IPS-18a (cell line): ENCODE measurements around the gene HAP1.

Source experiments
- H3K27ac ChIP-seq: one replicate; pipeline ENCODE4 v1.5.1; 2013; ENCODE audit warnings: low read length
- H3K27me3 ChIP-seq: one replicate; pipeline ENCODE4 v1.6.1; 2013; ENCODE audit warnings: mild to moderate bottlenecking, low read length; ENCODE audit not compliant: control insufficient read depth, insufficient read depth
- H3K36me3 ChIP-seq: one replicate; pipeline ENCODE4 v1.6.1; 2013; ENCODE audit warnings: low read depth, low read length; ENCODE audit not compliant: control insufficient read depth
- H3K4me1 ChIP-seq: one replicate; pipeline ENCODE4 v1.6.1; 2013; ENCODE audit warnings: low read depth, low read length; ENCODE audit not compliant: control insufficient read depth
- H3K4me3 ChIP-seq: one replicate; pipeline ENCODE4 v1.5.1; 2013; ENCODE audit warnings: low read length
- H3K9ac ChIP-seq: one replicate; pipeline ENCODE4 v1.6.1; 2013; ENCODE audit warnings: mild to moderate bottlenecking, low read length, moderate library complexity
- H3K9me3 ChIP-seq: one replicate; pipeline ENCODE4 v1.6.1; 2013; ENCODE audit warnings: low read depth, low read length; ENCODE audit not compliant: control insufficient read depth

The HAP1 gene

GRCh38 chr17:41772586-41773189 is 38.2 kb upstream of the HAP1 start:
- Histone ChIP-seq H3K9me3 (no peaks in the 10 kb centered on the region), H3K36me3 (peaks cover 33% of the 10 kb centered on the region), H3K4me3 (no peak overlapping the region), H3K4me1 (peaks cover 34% of the 10 kb centered on the region), H3K9ac (no peak overlapping the region), H3K27me3 (no peaks in the 10 kb centered on the region), H3K27ac (no peak overlapping the region)

- no peaks in the 10 kb centered on the region for H3K27me3 ChIP-seq
- H3K27ac ChIP-seq = no peak overlapping the region
- H3K9me3 ChIP-seq = no peaks in the 10 kb centered on the region
- peaks cover 38% of the 10 kb centered on the region for H3K36me3 ChIP-seq
- H3K9ac ChIP-seq = no peak overlapping the region
- peaks cover 31% of the 10 kb centered on the region for H3K4me1 ChIP-seq
- H3K4me3 ChIP-seq = no peak overlapping the region
Measured at GRCh38 chr17:41772218-41772585, 37.8 kb upstream of the HAP1 start.

- no peaks in the 10 kb centered on the region for H3K9me3 ChIP-seq
- H3K27me3 ChIP-seq = no peaks in the 10 kb centered on the region
- no peak overlapping the region for H3K4me3 ChIP-seq
- peaks cover 29% of the 10 kb centered on the region for H3K4me1 ChIP-seq
- peaks cover 43% of the 10 kb centered on the region for H3K36me3 ChIP-seq
- H3K27ac ChIP-seq = no peak overlapping the region
- H3K9ac ChIP-seq = no peak overlapping the region
Measured at GRCh38 chr17:41771389-41772206, 37.2 kb upstream of the HAP1 start.

- Histone ChIP-seq H3K36me3 (peaks cover 54% of the 10 kb centered on the region), H3K9ac (no peak overlapping the region), H3K4me3 (no peak overlapping the region)
Measured at GRCh38 chr17:41769985-41770384, 35.5 kb upstream of the HAP1 start.

GRCh38 chr17:41769346-41769862 is 35.0 kb upstream of the HAP1 start:
- no peak overlapping the region for H3K27ac ChIP-seq

More at GRCh38 chr17:41769985-41770384, 35.5 kb upstream of the HAP1 start:
- H3K4me1 ChIP-seq = peaks cover 18% of the 10 kb centered on the region
- H3K27ac ChIP-seq = no peak overlapping the region
- no peaks in the 10 kb centered on the region for H3K9me3 ChIP-seq
- H3K27me3 ChIP-seq = no peaks in the 10 kb centered on the region

GRCh38 chr17:41768682-41769288 is 34.3 kb upstream of the HAP1 start:
- Histone ChIP-seq H3K27ac (no peak overlapping the region), H3K9ac (no peak overlapping the region), H3K4me3 (no peak overlapping the region), H3K36me3 (peaks cover 63% of the 10 kb centered on the region), H3K9me3 (no peaks in the 10 kb centered on the region), H3K4me1 (peaks cover 18% of the 10 kb centered on the region), H3K27me3 (no peaks in the 10 kb centered on the region)

More at GRCh38 chr17:41769346-41769862, 35.0 kb upstream of the HAP1 start:
- no peak overlapping the region for H3K4me3 ChIP-seq
- H3K9me3 ChIP-seq = no peaks in the 10 kb centered on the region
- no peaks in the 10 kb centered on the region for H3K27me3 ChIP-seq
- H3K9ac ChIP-seq = no peak overlapping the region
- H3K36me3 ChIP-seq = peaks cover 60% of the 10 kb centered on the region
- H3K4me1 ChIP-seq = peaks cover 18% of the 10 kb centered on the region

- Histone ChIP-seq H3K9ac (no peak overlapping the region), H3K4me3 (no peak overlapping the region), H3K4me1 (peaks cover 9% of the 10 kb centered on the region), H3K9me3 (no peaks in the 10 kb centered on the region), H3K27me3 (no peaks in the 10 kb centered on the region), H3K27ac (no peak overlapping the region), H3K36me3 (peaks cover 76% of the 10 kb centered on the region)
Measured at GRCh38 chr17:41767324-41768042, 33.0 kb upstream of the HAP1 start.

GRCh38 chr17:41766135-41766534 is 31.7 kb upstream of the HAP1 start:
- no peaks in the 10 kb centered on the region for H3K4me1 ChIP-seq
- H3K27me3 ChIP-seq = no peaks in the 10 kb centered on the region
- H3K4me3 ChIP-seq = no peak overlapping the region
- peaks cover 79% of the 10 kb centered on the region for H3K36me3 ChIP-seq
- no peak overlapping the region for H3K27ac ChIP-seq
- no peak overlapping the region for H3K9ac ChIP-seq
- H3K9me3 ChIP-seq = no peaks in the 10 kb centered on the region

GRCh38 chr17:41763327-41763726 is 28.9 kb upstream of the HAP1 start:
- H3K9ac ChIP-seq = no peak overlapping the region
- H3K4me1 ChIP-seq = no peaks in the 10 kb centered on the region
- no peak overlapping the region for H3K27ac ChIP-seq
- H3K36me3 ChIP-seq = peaks cover 65% of the 10 kb centered on the region
- no peaks in the 10 kb centered on the region for H3K9me3 ChIP-seq
- no peak overlapping the region for H3K4me3 ChIP-seq
- H3K27me3 ChIP-seq = no peaks in the 10 kb centered on the region

GRCh38 chr17:41762841-41763240 is 28.4 kb upstream of the HAP1 start:
- Histone ChIP-seq H3K9me3 (no peaks in the 10 kb centered on the region), H3K4me3 (no peak overlapping the region), H3K27me3 (no peaks in the 10 kb centered on the region), H3K9ac (no peak overlapping the region), H3K4me1 (no peaks in the 10 kb centered on the region), H3K27ac (no peak overlapping the region), H3K36me3 (peaks cover 67% of the 10 kb centered on the region)

GRCh38 chr17:41762391-41762790 is 27.9 kb upstream of the HAP1 start:
- Histone ChIP-seq H3K36me3 (peaks cover 67% of the 10 kb centered on the region), H3K4me1 (no peaks in the 10 kb centered on the region), H3K27me3 (no peaks in the 10 kb centered on the region), H3K27ac (no peak overlapping the region), H3K9ac (no peak overlapping the region), H3K4me3 (no peak overlapping the region), H3K9me3 (no peaks in the 10 kb centered on the region)
